Measurements from ENCODE around the gene PAQR3.

PAQR3 gene, protein sequence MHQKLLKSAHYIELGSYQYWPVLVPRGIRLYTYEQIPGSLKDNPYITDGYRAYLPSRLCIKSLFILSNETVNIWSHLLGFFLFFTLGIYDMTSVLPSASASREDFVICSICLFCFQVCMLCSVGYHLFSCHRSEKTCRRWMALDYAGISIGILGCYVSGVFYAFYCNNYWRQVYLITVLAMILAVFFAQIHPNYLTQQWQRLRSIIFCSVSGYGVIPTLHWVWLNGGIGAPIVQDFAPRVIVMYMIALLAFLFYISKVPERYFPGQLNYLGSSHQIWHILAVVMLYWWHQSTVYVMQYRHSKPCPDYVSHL

DNA sequence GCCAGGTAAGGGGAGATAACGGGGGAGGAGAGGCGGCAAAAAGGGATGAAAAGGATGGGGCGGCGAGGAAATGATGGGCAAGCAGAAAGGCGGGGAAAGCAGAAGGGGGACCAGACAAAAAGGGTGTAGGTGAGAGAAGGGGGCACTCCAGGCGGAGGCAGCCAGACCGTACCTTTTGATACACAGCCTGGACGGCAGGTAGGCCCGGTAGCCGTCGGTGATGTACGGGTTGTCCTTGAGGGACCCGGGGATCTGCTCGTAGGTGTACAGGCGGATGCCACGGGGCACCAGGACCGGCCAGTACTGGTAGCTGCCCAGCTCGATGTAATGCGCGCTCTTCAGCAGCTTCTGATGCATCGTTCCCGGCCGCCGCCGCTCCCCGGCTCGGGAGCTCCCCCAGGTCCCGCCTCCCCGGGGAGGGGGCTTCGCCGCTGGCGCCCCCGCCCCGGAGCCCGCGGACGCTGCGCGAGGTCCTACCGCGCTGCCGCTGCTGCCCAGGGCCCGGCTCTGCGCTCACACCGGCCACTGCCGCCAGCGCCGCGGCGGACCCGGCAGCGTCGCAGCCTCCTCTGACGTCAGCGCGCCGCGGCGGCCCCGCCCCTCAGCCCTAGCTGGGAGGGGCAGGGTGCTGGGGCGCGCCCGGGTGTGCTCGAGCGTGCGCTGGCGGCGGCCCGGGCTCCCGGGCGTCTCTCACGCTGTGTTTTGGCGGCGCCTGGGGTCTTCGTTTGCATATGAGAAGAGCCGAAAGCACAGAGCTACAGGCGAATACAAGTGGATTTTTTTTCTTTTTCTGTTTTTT lies at the start of gene PAQR3:
Gene PAQR3, minus strand, starts transcription at position 571 of the 799 bp plus-strand sequence. Its CDS starts 214 bp downstream, at position 357.
- peak; percentile 85 for DNase-seq (ENCODE audit: low spot score)

DNA sequence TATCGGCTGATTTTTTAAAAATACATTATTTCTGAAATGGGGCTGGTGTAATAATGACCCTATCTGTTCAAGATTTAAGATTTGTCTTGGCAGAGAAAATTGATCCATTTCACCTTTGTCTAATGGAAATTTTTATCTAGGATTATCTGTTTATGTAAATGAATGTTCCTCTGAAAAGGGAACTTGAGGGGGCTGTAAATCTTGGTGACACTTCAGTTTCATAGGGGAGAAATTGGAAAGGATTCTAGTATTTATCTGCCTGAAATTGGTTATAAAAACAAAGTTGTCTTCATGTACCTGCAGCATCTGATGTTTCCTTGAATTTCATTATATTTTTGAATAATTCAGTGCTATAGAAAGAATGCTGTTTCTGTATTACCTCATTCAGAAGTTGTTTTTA lies 48.4 kb upstream of the PAQR3 start:
- no peak for DNase-seq (ENCODE audit: low spot score)

DNA sequence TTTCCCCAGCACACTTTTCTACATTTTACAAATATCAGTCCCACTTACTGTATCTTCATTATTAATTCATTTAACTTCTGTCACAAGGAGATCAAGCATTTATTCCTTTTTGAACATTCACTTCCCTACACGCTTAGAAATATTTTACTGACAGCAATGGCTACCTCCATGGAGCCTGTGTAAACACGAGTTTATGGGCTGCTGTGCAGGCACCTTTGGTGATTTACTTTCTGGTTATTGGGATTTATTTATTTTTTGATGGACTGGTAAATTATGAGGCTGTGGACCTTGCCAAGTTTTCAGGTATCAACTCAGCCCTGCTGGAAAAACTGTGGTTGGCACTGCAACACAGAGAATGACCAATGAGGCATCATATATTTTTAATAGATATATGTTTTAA lies 45.4 kb upstream of the PAQR3 start:
- DNase-seq (ENCODE audit: low spot score): no peak

- no peak for DNase-seq (ENCODE audit: low spot score)
Measured at GRCh38 chr4:78975865-78976264, 36.6 kb upstream of the PAQR3 start.

DNA sequence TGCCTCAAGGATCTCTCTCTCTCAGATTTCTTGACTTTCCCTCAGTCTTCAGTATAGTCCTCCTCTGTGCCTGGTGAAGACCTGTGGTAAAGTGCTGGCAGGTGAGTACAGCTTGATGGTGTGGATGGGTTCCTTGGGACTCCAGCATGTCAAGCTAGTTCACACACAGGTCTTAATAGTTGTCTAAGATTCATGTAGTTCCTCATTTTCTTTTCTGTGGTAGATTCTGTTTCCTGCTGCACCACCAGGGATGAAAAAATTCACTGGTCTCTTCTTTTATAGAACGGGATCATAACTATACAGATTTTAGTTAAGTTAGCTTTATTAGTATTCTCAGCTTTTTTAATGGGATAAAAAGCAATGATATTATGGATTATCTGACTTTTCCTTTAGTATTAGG lies 32.5 kb upstream of the PAQR3 start:
- no peak for DNase-seq (ENCODE audit: low spot score)

DNA sequence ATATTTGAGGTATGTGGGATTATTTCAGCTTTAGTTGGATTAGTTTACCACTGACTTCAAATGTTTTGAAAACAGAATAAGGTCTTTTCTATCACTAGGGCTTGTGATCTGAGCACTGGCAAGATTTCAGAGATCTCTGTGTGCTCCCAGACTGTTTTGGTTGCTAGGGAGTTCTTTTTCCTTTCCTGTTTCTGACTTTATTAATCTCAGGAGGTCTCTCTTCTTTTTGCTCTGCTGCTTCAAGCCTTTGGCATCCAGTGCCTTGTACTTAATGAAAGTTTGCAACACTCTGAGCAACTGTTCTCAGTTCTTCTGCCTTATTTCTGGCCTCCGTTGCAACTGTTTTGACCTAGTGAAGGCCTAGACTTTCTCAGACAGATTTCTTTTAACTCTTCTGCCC lies 32.1 kb upstream of the PAQR3 start:
- peak; percentile 46 for DNase-seq (ENCODE audit: low spot score)

GRCh38 chr4:78962597-78963115 lies 23.4 kb upstream of the PAQR3 start:
- no peak for DNase-seq (ENCODE audit: low spot score)

- DNase-seq (ENCODE audit: low spot score): no peak
Measured at GRCh38 chr4:78960926-78961325, 21.7 kb upstream of the PAQR3 start.

DNA sequence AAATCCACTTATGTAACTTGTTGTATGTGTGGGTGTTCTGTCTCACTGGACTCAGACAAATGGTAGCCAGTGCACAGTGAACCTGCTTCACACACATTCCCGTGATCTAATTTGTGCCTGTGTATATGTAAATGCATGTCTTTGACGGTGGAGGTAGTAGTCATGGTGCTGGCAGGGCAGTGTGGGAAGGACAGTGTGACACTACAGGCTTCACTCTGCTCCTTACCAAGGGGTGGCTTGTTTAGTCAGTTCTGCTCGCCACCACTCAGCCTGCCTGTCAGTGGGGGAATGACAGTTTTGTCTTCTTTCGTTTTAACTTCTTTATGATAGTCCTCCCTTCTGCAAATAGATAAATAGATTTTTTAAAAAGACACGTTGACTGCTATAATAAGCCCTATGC lies 17.7 kb upstream of the PAQR3 start:
- no peak for DNase-seq (ENCODE audit: low spot score)

DNA sequence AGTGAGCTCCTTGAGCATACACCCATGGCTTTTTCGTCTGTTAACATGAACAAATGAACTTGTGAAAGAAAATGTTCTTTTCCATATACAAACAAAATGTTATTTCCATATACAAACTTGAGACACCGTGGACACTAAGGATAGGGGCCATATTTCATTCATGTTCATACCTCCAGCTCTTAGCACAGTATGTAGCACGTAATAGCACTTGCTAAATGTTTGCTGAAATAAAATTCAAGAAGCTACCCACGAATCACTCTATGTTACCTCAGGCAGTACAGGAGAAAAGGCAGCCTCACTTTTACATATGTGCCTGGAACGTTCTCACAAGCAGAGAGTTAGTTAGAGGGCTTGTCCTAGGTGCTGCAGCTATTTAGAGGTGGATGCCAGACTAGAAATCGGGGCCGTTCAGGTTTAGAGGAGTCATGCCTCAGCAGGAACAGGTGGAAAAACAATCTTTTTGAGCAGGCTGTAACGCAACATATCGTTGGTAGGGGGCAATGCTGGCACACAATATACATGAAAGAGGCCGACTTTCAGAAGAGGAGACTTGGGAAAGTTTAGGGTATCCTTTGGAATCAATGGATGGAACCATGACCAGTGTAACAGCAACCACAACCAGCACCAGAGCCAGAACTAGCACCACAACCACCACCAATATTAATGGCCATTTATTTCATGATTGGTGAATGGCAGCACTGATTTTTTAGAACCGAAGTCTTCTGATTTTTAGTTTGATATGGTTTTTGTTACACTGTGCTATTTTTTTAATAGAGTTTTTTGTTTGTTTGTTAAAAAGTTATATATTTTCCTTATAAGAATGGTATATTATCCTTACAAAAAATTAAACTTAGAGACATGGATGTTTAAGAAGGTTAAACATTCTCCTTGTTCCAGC lies 14.8 kb upstream of the PAQR3 start:
- no peak for DNase-seq (ENCODE audit: low spot score)

- no peak for DNase-seq (ENCODE audit: low spot score)
Measured at GRCh38 chr4:78953231-78953630, 14.0 kb upstream of the PAQR3 start.

DNA sequence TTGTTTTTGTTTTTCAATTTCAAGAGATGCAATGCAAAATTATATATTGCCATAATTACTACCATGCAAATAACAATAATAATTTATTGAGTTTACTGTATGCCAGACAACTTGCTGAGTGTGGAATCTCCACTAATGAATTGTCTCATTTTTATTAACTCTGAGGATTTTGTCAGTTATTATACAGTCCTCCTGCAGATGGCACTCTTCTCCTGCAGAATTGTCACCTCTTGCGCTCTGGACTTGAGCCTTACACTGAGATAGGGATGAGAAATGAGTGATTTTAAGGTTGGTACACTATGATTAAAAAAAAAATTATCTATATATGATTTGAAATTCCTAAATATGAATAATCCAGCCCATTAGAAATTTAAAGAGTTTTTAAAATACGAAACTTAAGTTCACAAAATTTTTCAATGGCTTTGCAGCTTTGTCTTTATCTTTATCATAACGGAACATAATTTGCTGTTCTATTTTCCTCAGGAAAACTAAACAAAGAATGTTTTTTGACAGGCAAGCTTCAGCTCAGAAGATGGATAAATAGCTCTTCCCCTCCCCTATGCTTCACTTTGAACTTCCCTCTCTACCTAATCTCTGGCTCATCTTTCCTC lies 12.7 kb upstream of the PAQR3 start:
- DNase-seq (ENCODE audit: low spot score): peak; percentile 58

- DNase-seq (ENCODE audit: low spot score): no peak
Measured at GRCh38 chr4:78949735-78950134, 10.5 kb upstream of the PAQR3 start.

GRCh38 chr4:78945651-78946179 lies 6.5 kb upstream of the PAQR3 start:
- DNase-seq (ENCODE audit: low spot score): no peak

DNA sequence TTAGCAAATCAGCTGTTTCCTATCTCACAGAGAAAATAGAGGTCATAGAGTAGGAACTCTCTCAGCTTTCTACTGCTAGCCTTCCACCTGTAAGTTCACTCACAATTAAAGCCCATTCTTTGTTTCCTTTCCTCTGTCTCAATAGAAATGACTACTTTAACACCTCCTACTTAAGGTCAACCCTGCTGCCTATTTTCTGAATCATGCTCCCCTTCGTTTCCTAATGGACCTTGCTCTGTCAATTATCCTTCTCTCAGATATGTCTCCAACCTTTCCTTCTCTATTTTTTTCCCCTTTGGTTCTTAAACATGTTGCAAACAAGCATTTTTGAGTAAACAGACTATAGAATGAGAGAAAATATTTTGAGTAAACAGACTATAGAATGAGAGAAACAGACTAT lies 5.1 kb upstream of the PAQR3 start:
- DNase-seq (ENCODE audit: low spot score): no peak

GRCh38 chr4:78940752-78941151 lies 1.5 kb upstream of the PAQR3 start:
- DNase-seq (ENCODE audit: low spot score): no peak

DNA sequence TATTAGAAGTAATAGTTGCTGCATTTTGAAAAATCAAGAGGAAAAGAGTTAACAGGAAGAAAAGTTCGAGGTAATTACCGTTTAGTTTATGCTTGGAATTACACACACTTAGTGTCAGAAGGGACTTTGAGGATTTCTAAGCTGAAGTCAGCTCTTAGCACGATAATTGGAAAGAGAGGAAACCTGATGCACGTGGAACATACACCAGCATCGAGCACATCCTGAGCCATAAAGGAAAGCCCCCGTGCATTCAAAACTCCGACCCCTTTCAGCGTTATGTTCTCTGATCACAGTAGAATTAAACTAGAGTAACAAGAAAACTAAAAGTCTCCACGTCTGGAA lies 400 bp upstream of the PAQR3 start:
- no peak for DNase-seq (ENCODE audit: low spot score)

- DNase-seq (ENCODE audit: low spot score): no peak
Measured at GRCh38 chr4:78938474-78938867, 767 bp downstream of the PAQR3 start.

GRCh38 chr4:78937837-78938236 lies 1.4 kb downstream of the PAQR3 start:
- no peak for DNase-seq (ENCODE audit: low spot score)

GRCh38 chr4:78936989-78937388 lies 2.2 kb downstream of the PAQR3 start:
- DNase-seq (ENCODE audit: low spot score): no peak

DNA sequence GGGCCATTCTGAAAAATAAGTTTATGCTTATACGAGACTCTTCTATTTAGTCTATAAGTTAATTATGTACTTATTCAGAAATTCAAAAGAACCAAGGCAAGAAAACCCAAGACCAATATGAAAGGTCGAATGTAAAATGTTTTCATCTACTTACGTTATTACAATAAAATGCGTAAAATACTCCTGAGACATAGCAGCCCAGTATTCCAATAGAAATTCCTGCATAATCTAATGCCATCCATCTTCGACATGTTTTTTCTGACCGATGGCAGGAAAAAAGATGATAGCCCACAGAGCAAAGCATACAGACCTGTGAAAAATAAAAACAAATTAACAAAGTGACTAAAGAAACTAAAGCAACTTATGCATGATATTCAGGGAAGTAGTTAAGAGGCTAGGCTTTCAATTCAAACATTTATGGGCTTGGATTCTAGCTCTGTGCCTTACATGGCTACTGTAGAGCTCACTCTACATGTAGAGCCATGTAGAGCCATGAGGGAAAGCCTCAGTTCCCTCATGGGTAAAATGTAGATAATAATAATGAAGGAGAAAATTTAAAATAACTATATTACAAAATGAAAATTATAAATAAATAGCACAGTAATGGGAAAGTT lies 9.1 kb downstream of the PAQR3 start:
- no peak for DNase-seq (ENCODE audit: low spot score)
